HEK293 (cell line): Measurements from ENCODE around the gene PLA2G4E.

Experiments
- CTCF ChIA-PET: fragments of 350-600 bp; formaldehyde crosslinking; extraction: SDS; loops from one replicate; lab custom pipeline; 2021; ENCODE audit warnings: antibody characterized with exemption; lab: Yijun Ruan, JAX
- POLR2A ChIA-PET: fragments of 300-600 bp; formaldehyde crosslinking; extraction: SDS; loops from one replicate; lab custom pipeline; 2020; ENCODE audit warnings: antibody characterized with exemption, inconsistent platforms; lab: Yijun Ruan, JAX
- H3K27ac ChIP-seq: fragments of 200-500 bp; sonication (Bioruptor generic); 2 replicates; pipeline ENCODE4 v1.5.1; 2014; ENCODE audit warnings: low read depth, low read length, control low read depth, inconsistent platforms; ENCODE audit errors: extremely low read depth
- H3K36me3 ChIP-seq, 2 experiments: fragments of 200-500 bp in 1 of 2; sonication (Bioruptor generic) in 1 of 2; 1 replicate in 1 of 2; 2 replicates in 1 of 2; pipeline ENCODE4 v1.5.1; 2014 to 2017; ENCODE audit warnings: inconsistent platforms in 2 of 2, low read length in 2 of 2; ENCODE audit not compliant: control insufficient read depth in 2 of 2, insufficient read depth in 1 of 2
- H3K4me1 ChIP-seq: fragments of 200-500 bp; sonication (Bioruptor generic); 2 replicates; pipeline ENCODE4 v1.5.1; 2014; ENCODE audit warnings: mild to moderate bottlenecking, low read length, inconsistent platforms; ENCODE audit not compliant: control insufficient read depth, insufficient read depth
- H3K4me3 ChIP-seq: 2 replicates; pipeline ENCODE4 v1.5.1; 2011; ENCODE audit warnings: low read depth, mild to moderate bottlenecking, control low read depth, low read length, moderate library complexity
- H3K9me3 ChIP-seq: fragments of 200-500 bp; sonication (Bioruptor generic); 2 replicates; pipeline ENCODE4 v1.5.1; 2014; ENCODE audit warnings: low read depth, low read length, inconsistent platforms; ENCODE audit not compliant: control insufficient read depth, insufficient read depth
- EGR2 ChIP-seq: fragments of 450-650 bp; formaldehyde crosslinking; IDR thresholded peaks from 2 replicates; pipeline ENCODE4 v1.5.1; 2016; ENCODE audit warnings: low read depth, missing biosample characterization, missing genetic modification characterization
- MEIS1 ChIP-seq: sonication (generic); formaldehyde crosslinking; IDR thresholded peaks from 2 replicates; pipeline ENCODE4 v1.8.1; 2022; ENCODE audit warnings: missing genetic modification reagents, mild to moderate bottlenecking, borderline replicate concordance
- REPIN1 ChIP-seq: fragments of 450-650 bp; formaldehyde crosslinking; IDR thresholded peaks from 2 replicates; pipeline ENCODE4 v1.5.1; 2017; ENCODE audit warnings: missing biosample characterization, missing genetic modification characterization, low read depth
- ZBTB8A ChIP-seq: fragments of 450-650 bp; formaldehyde crosslinking; IDR thresholded peaks from 2 replicates; pipeline ENCODE4 v1.5.1; 2016; ENCODE audit warnings: missing biosample characterization, missing genetic modification characterization
- ZFHX2 ChIP-seq: fragments of 450-650 bp; formaldehyde crosslinking; conservative IDR thresholded peaks from 2 replicates; pipeline ENCODE4 v1.5.1; 2016; ENCODE audit warnings: missing biosample characterization, missing genetic modification characterization
- ZNF140 ChIP-seq: fragments of 450-650 bp; formaldehyde crosslinking; IDR thresholded peaks from 2 replicates; pipeline ENCODE4 v1.5.1; 2016; ENCODE audit warnings: missing biosample characterization, missing genetic modification characterization
- ZNF239 ChIP-seq: fragments of 450-650 bp; formaldehyde crosslinking; IDR thresholded peaks from 2 replicates; pipeline ENCODE4 v1.5.1; 2016; ENCODE audit warnings: missing biosample characterization, missing genetic modification characterization
- ZNF26 ChIP-seq: fragments of 450-650 bp; formaldehyde crosslinking; IDR thresholded peaks from 2 replicates; pipeline ENCODE4 v1.5.1; 2016; ENCODE audit warnings: missing biosample characterization, missing genetic modification characterization
- ZNF324 ChIP-seq: fragments of 450-650 bp; formaldehyde crosslinking; IDR thresholded peaks from 2 replicates; pipeline ENCODE4 v1.5.1; 2016; ENCODE audit warnings: missing biosample characterization, missing genetic modification characterization
- ZNF366 ChIP-seq: fragments of 450-650 bp; formaldehyde crosslinking; conservative IDR thresholded peaks from 2 replicates; pipeline ENCODE4 v1.5.1; 2016; ENCODE audit warnings: missing biosample characterization, missing genetic modification characterization
- ZNF423 ChIP-seq: fragments of 450-650 bp; formaldehyde crosslinking; IDR thresholded peaks from 2 replicates; pipeline ENCODE4 v1.5.1; 2016; ENCODE audit warnings: missing biosample characterization, missing genetic modification characterization
- ZNF473 ChIP-seq: fragments of 450-650 bp; formaldehyde crosslinking; IDR thresholded peaks from 2 replicates; pipeline ENCODE4 v1.5.1; 2017; ENCODE audit warnings: missing biosample characterization, missing genetic modification characterization
- ZNF510 ChIP-seq: fragments of 450-650 bp; formaldehyde crosslinking; IDR thresholded peaks from 2 replicates; pipeline ENCODE4 v1.5.1; 2018; ENCODE audit warnings: mild to moderate bottlenecking, missing genetic modification characterization, missing biosample characterization; ENCODE audit not compliant: insufficient replicate concordance
- ZNF514 ChIP-seq: fragments of 450-650 bp; formaldehyde crosslinking; IDR thresholded peaks from 2 replicates; pipeline ENCODE4 v1.5.1; 2016; ENCODE audit warnings: missing biosample characterization, missing genetic modification characterization
- ZNF776 ChIP-seq: fragments of 450-650 bp; formaldehyde crosslinking; IDR thresholded peaks from 2 replicates; pipeline ENCODE4 v1.5.0; 2017; ENCODE audit warnings: missing biosample characterization, missing genetic modification characterization, borderline replicate concordance
- ZSCAN16 ChIP-seq: fragments of 450-650 bp; formaldehyde crosslinking; IDR thresholded peaks from 2 replicates; pipeline ENCODE4 v1.5.1; 2016; ENCODE audit warnings: missing biosample characterization, missing genetic modification characterization
- ZSCAN18 ChIP-seq: fragments of 450-650 bp; formaldehyde crosslinking; IDR thresholded peaks from 2 replicates; pipeline ENCODE4 v1.5.1; 2016; ENCODE audit warnings: missing biosample characterization, missing genetic modification characterization
- TF ChIP-seq, protein P1 (sequence below): fragments of 450-650 bp; formaldehyde crosslinking; IDR thresholded peaks from 2 replicates; pipeline ENCODE4 v1.5.1; 2016; ENCODE audit warnings: missing biosample characterization, missing genetic modification characterization, borderline replicate concordance
- TF ChIP-seq, protein P2 (sequence below): IDR thresholded peaks from 2 replicates; pipeline ENCODE4 v1.6.1; 2011; ENCODE audit warnings: mild to moderate bottlenecking, low read depth, low read length, borderline replicate concordance

The PLA2G4E gene

GRCh38 chr15:42042602-42043400, 22.0 kb upstream of the PLA2G4E start:
- ChIA-PET CTCF (interaction anchor here (0.6 to 1.7 kb wide), 3 partner anchors 14 to 53 kb away, joined by 3 to 6 read pairs (median 4); no protein-coding TSS in a partner anchor), POLR2A (interaction anchor here (0.6 kb wide), 1 partner anchor 18 kb away, joined by 3 read pairs; no protein-coding TSS in a partner anchor)
- Histone ChIP-seq H3K4me3 (no peak overlapping the region), H3K4me1 (no peaks in the 10 kb centered on the region), H3K27ac (no peak overlapping the region), H3K36me3 (no peaks in the 10 kb centered on the region), H3K9me3 (no peaks in the 10 kb centered on the region)
- TF ChIP-seq, protein P1, sequence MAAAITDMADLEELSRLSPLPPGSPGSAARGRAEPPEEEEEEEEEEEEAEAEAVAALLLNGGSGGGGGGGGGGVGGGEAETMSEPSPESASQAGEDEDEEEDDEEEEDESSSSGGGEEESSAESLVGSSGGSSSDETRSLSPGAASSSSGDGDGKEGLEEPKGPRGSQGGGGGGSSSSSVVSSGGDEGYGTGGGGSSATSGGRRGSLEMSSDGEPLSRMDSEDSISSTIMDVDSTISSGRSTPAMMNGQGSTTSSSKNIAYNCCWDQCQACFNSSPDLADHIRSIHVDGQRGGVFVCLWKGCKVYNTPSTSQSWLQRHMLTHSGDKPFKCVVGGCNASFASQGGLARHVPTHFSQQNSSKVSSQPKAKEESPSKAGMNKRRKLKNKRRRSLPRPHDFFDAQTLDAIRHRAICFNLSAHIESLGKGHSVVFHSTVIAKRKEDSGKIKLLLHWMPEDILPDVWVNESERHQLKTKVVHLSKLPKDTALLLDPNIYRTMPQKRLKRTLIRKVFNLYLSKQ (tag by site-specific recombination) = no peak
- no peak for TF ChIP-seq ZNF324 (tag by site-specific recombination)
- TF ChIP-seq EGR2 (tag by site-specific recombination) = peak; percentile 90
- no peak for TF ChIP-seq REPIN1 (tag by site-specific recombination)
- peak; percentile 81 for TF ChIP-seq ZFHX2 (tag by site-specific recombination)
- no peak for TF ChIP-seq ZNF26 (tag by site-specific recombination)
- TF ChIP-seq ZNF510 (tag by site-specific recombination) = no peak
- no peak for TF ChIP-seq ZNF776 (tag by site-specific recombination)
- TF ChIP-seq, all 188 proteins: peak for 2

DNA sequence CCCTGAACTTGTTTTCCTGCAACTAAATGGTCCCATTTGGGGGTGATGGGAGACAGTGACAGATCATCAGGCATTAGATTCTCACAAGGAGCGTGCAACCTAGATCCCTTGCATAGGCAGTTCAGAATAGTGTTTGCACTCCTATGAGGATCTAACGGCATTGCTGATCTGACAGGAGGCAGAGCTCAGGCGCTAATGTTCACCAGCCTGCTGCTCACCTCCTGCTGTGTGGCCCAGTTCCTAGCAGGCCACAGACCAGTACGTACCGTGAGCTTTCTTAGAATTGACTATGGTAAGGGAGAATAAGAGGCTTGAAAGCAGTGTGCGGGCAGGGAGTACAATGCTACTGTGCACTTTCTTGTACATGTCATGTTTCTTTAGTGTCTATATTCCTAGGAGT, 17.6 kb upstream of the PLA2G4E start:
- ChIA-PET POLR2A (no interaction called here), CTCF (no interaction called here)
- Histone ChIP-seq H3K9me3 (no peaks in the 10 kb centered on the region), H3K36me3 (no peaks in the 10 kb centered on the region), H3K4me3 (no peak overlapping the region), H3K4me1 (no peaks in the 10 kb centered on the region), H3K27ac (no peak overlapping the region)
- no peak for TF ChIP-seq ZSCAN18 (tag by site-specific recombination)
- TF ChIP-seq ZNF473 (tag by site-specific recombination) = no peak
- TF ChIP-seq, protein P2, sequence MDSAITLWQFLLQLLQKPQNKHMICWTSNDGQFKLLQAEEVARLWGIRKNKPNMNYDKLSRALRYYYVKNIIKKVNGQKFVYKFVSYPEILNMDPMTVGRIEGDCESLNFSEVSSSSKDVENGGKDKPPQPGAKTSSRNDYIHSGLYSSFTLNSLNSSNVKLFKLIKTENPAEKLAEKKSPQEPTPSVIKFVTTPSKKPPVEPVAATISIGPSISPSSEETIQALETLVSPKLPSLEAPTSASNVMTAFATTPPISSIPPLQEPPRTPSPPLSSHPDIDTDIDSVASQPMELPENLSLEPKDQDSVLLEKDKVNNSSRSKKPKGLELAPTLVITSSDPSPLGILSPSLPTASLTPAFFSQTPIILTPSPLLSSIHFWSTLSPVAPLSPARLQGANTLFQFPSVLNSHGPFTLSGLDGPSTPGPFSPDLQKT = no peak
- TF ChIP-seq ZSCAN16 (tag by site-specific recombination) = no peak
- TF ChIP-seq ZNF366 = no peak
- no peak for TF ChIP-seq ZNF423 (tag by site-specific recombination)
- no peak for TF ChIP-seq ZNF140 (tag by site-specific recombination)
- no peak for TF ChIP-seq ZNF239 (tag by site-specific recombination)
- no peak for TF ChIP-seq ZNF514 (tag by site-specific recombination)
- no peak for TF ChIP-seq ZBTB8A (tag by site-specific recombination)
- no peak for TF ChIP-seq MEIS1 (CRISPR knock-in tag)
